Bone marrow (tissue), 2 donors: ENCODE data around the gene ZNF74.
"Not testable (repeated sequence)": the region's sequence is repeated elsewhere in the genome, so short reads cannot be mapped to it uniquely, and the experiment has no call there.

ENCODE experiments used
- DNase-seq, 2 donors: peaks; one replicate each; lab custom pipeline; 2025; lab: John Stamatoyannopoulos, UW

Gene ZNF74

GRCh38 chr22:20400606-20401375 is 6.8 kb downstream of the ZNF74 start:
- no peak for DNase-seq

DNA sequence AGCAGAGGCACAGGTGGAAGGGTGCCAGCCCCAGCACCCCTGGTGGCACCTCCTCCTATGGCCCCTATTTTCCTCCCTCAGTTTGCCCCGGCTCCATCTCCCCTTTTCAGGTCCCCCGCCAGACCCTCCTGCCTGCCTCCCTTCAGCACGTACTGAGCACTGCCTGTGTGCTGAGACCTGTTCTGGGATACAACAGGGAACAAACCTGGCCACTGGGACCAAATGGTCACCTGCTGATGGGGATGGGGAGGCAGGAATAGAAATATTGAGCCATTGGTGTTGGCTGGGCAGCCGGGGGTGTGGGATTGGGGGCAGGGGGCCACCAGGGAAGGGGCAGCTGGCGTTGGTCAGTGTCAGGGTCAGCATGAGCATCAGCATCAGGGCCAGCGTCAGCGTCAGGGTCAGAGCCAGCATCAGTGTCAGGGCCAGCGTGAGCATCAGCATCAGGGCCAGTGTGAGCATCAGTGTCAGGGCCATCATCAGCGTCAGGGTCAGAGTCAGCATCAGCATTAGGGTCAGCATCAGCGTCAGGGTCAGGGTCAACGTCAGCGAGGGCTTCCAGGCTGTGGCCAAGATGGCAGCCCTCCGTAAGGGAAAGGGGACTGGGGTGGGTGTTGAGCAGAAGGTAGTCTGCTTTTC is 7.5 kb downstream of the ZNF74 start:
- no peak for DNase-seq

DNA sequence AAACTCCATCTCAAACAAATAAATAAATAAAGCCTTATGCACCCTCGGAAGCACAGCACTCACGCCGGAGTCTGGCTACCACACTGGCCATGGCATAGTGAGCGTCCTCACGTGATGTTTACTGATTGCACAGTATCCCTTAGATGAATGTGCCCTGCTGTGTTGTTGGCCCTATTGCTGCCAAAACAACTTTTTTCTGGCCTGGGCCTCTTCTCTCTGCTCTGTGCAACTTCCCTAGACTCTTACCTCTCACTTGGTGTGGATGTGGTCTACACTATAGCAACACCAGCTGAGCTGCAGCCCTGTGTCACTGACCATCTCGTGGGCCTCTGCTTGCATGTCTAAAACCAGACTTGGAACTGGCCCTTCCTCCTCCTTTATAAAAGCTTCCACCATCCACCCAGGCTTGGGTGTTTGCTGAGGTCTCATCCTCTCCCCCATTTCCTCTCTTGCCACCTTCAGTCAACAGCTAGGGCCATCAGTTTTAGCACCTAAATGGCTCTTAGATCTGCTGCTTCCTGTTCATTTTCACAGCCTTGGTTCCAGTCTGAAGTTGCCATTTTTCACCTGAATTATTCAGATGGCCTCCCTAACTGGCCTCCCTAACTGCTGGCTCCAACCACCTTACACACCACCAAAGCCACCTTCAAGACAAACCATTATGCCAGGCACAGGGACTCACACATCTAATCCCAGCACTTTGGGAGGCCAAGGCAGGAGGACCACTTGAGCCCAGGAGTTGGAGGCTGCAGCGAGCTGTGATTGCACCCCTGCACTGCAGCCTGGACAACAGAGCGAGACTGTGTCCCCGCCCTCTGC is 9.2 kb downstream of the ZNF74 start:
- no peak for DNase-seq

DNA sequence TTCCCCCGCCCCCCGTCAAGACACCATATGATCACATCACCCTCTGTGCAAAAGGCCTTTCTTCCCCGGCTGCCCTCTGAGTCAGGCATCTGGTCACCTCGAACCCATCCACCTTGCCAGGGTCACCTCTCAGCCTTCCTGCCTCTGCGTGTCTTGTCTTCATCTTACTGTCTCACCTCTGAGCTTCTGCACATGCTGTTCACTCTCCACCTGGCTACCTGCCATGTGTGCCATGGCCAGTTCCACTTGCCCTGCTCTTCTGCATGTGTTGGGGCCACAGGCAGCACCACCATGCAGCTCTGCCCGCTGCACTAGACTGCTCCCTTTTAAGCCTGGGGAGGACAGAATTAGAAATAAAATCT is 9.8 kb downstream of the ZNF74 start:
- no peak for DNase-seq

GRCh38 chr22:20404881-20405280 is 10.9 kb downstream of the ZNF74 start:
- no peak for DNase-seq

DNA sequence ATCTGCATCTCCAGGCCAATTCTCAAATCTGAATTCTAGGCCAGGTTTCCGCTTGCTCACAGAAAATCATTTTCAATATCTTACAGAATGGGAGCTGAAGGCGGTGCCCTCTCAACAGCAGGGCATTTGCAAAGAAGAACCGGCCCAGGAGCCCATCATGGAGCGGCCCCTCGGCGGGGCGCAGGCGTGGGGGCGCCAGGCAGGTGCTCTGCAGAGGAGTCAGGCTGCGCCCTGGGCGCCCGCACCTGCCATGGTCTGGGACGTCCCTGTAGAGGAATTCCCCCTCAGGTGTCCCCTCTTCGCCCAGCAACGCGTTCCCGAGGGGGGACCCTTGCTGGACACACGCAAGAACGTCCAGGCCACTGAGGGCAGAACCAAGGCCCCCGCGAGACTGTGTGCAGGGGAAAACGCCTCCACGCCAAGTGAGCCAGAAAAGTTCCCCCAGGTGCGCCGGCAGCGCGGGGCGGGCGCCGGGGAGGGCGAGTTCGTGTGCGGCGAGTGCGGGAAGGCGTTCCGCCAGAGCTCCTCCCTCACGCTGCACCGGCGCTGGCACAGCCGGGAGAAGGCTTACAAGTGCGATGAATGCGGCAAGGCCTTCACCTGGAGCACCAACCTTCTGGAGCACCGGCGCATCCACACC is 11.5 kb downstream of the ZNF74 start:
- DNase-seq: no peak

GRCh38 chr22:20405931-20406685 is 12.2 kb downstream of the ZNF74 start:
- DNase-seq: no peak

DNA sequence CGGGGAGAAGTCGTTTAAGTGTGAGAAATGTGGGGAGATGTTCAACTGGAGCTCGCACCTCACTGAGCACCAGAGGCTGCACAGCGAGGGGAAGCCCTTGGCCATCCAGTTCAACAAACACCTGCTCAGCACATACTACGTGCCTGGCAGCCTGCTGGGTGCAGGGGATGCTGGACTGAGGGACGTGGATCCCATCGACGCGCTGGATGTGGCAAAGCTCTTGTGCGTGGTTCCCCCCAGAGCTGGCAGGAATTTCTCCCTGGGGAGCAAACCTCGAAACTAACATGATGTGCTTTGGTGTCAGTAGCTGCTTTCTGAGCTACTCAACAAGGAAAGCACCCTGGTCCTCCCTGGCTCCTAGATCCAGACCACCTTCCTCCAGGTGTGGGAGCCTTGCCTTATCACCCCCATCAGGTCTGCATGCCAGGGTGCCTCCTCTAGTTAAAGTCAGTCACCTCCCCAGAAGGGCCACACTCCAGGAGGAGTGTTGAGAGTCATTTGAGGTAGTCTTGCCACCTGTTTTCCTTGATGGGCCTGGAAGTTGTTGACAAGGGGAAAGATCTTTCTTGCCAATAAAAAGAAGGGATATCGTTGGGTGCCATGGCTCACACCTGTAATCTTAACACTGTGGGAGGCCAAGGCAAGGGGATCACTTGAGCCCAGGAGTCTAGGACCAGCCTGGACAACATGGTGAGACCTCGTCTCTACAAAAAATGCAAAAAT is 12.9 kb downstream of the ZNF74 start:
- DNase-seq: no peak

DNA sequence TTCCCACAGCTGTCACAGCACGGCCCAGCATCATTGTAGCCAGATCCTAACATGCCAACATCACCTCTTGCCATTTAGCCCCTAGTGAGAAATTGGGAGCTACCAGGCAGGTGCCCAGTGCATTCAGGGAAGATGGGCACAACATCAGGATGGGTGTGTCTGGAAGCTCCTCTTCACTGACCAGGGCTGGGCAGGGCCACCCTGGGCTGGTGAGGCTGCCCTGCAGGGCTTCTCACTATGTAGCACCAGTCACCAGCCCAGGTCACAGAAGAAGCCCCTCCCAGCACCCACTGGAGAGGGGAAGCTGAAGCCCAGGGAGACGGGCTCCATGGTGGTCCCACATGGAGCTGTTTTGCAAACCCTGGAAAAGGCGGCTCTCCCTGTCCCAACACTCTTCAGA is 13.9 kb downstream of the ZNF74 start:
- no peak for DNase-seq

DNA sequence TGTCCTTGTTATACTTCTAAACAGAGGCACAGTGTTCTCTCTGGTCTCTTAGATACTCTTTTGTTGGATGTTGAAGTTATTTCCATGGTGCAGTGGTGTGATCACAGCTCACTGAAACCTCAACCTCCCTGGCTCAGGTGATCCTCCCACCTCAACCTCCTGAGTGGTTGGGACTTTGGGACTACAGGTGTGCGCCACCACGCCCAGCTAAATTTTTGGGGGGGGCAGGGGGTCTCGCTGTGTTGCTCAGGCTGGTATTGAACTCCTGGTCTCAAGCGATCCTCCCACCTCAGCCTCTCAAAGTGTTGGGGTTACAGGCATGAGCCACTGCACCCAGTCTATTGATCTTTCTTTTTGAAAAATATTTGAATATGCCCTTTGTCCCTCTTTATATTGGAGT is 14.9 kb downstream of the ZNF74 start:
- DNase-seq: no peak

GRCh38 chr22:20409385-20409784 is 15.4 kb downstream of the ZNF74 start:
- DNase-seq: not testable (repeated sequence)

DNA sequence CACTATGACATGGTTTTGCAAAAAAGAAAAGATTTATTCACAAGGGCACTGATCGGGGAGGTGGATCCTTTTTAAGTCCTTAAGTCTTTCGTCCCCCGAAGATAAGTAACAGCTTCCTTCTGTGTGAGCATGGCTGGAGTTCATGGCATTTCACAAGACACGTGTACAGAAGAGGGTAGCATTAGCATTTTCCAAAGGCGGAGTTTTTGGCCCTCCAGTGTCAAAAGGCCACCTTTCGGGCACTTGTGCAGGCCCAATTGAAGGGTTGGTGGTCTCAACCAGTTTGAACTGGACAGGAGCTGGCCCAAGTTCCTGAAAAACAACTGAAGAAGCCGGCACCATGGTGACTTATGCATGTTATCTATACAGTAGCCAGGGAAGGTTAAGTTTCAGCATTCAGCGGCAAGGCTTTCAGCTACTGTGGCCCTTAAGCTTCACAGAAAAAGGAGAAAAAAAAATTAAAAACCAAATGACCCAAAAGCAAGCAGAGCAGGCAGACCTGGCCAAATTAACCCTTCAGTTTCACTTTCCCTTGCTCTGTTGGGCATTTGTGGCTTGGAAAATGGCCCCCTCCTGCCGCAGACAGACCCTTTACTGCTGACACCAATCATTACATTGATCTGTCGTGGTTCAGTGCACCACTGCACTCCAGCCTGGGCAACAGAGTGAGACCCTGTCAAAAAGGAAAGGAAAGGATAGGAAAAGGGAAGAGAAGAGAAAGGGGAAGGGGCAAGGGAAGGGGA is 18.7 kb downstream of the ZNF74 start:
- DNase-seq: no peak

- no peak for DNase-seq
Observed at GRCh38 chr22:20413217-20414058, 19.5 kb downstream of the ZNF74 start.

GRCh38 chr22:20414059-20414440 is 20.1 kb downstream of the ZNF74 start:
- no peak for DNase-seq

DNA sequence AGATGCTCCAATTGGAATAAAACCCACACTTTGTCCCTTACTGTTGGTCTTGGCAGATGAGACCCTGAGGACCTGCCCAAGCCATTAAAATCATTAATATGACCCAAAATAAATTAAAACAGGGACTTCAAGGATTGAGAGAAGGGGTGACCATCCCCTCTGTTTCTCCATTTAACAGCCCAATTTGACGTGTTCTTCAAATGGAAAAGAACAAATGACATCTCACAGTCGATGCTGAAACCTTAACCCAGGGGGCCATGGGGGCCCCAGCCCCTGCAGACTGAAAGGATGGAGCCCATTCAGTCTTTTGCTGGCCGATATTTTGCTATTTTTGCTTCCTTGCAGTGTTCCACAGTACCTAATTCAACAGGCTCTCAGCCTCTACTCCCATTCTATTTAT is 20.5 kb downstream of the ZNF74 start:
- DNase-seq: no peak

GRCh38 chr22:20415241-20415640 is 21.3 kb downstream of the ZNF74 start:
- DNase-seq: not testable (repeated sequence)

DNA sequence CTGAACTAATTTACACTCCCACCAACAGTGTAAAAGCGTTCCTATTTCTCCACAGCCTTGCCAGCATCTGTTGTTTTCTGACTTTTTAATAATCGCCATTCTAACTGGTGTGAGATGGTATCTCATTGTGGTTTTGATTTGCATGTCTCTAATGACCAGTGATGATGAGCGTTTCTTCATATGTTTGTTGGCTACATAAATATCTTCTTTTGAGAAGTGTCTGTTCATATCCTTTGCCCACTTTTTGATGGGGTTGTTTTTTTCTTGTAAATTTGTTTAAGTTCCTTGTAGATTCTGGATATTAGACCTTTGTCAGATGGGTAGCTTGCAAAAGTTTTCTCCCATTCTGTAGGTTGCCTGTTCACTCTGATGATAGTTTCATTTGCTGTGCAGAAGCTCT is 21.7 kb downstream of the ZNF74 start:
- not testable (repeated sequence) for DNase-seq

GRCh38 chr22:20418211-20418788 is 24.3 kb downstream of the ZNF74 start:
- peak; percentile 14 to 39 for DNase-seq

GRCh38 chr22:20419664-20419951 is 25.7 kb downstream of the ZNF74 start:
- DNase-seq: no peak
